ENCODE results near the gene KCTD21. TPM values are rescaled to one million over a fixed set of nuclear protein-coding genes. Genes with fewer than 3 reads are reported as not detected.

KCTD21 gene
- total and polyA plus RNA-seq, 2 donors (not counting 1 experiment from before 2014, with no cell fraction given), result 4.3 to 8.0 TPM

GRCh38 chr11:78210000-78210608, 21.7 kb upstream of the KCTD21 start:
- Histone ChIP-seq H3K4me3 (ENCODE audit: control extremely low read depth in 1 of 5, extremely low read depth in 1 of 5, insufficient read depth in 1 of 5, low read depth in 2 of 5, low read length in 4 of 5) (no peak overlapping the region), H3K27ac (ENCODE audit: low read length in 2 of 2) (no peak overlapping the region), H3K4me1 (ENCODE audit: control insufficient read depth in 2 of 2, insufficient read depth in 2 of 2, low read length in 2 of 2) (no peaks in the 10 kb centered on the region), H3K9ac (ENCODE audit: low read length) (no peak overlapping the region), H4K20me1 (ENCODE audit: control insufficient read depth, insufficient read depth, low read length, poor library complexity, severe bottlenecking) (no peaks in the 10 kb centered on the region), H3K79me2 (ENCODE audit: control insufficient read depth, insufficient read depth, low read length) (no peaks in the 10 kb centered on the region), H3K4me2 (replicated peaks; ENCODE audit: low read depth, low read length, poor library complexity, severe bottlenecking) (no peak overlapping the region), H2AFZ (ENCODE audit: insufficient read depth, low read depth, low read length, poor library complexity, severe bottlenecking) (no peak overlapping the region), H3K27me3 (replicated peaks in 1 of 4; ENCODE audit: control extremely low read depth in 1 of 4, control insufficient read depth in 3 of 4, insufficient read depth in 4 of 4, low read length in 3 of 4) (no peaks in the 10 kb centered on the region), H3K36me3 (replicated peaks in 1 of 2; ENCODE audit: control extremely low read depth in 1 of 2, control insufficient read depth in 1 of 2, extremely low read depth in 1 of 2, insufficient read depth in 2 of 2, low read length in 1 of 2) (peaks cover 0 to 2% of the 10 kb centered on the region in 2 experiments), H3K9me3 (ENCODE audit: control extremely low read depth in 1 of 3, control insufficient read depth in 2 of 3, insufficient read depth in 1 of 3, low read length in 2 of 3) (no peaks in the 10 kb centered on the region)
- ATAC-seq (ENCODE audit: low read depth) (no peak), DNase-seq (no peak)
- 95% methylated on average over 28 of the region's 31 CpGs for WGBS (ENCODE audit: insufficient coverage)
- H3K27me3 Mint-ChIP-seq, result no peaks in the 10 kb centered on the region
- TF ChIP-seq EZH2 (IDR thresholded peaks at IDR 0.05; ENCODE audit: borderline replicate concordance, insufficient read depth, low read depth, low read length, poor library complexity, severe bottlenecking) (no peak), CTCF (IDR thresholded peaks at IDR 0.05) (no peak)
- ChIA-PET POLR2A (no interaction called here), CTCF (no interaction called here)
- no peaks in the 10 kb centered on the region for H3K9me3 Mint-ChIP-seq (ENCODE audit: insufficient read depth)
- no peak overlapping the region for H3K4me3 Mint-ChIP-seq
- H3K4me1 Mint-ChIP-seq, result no peaks in the 10 kb centered on the region
- intact Hi-C loops (cut with micrococcal nuclease), result no loop called here
- H3K27ac Mint-ChIP-seq, result no peak overlapping the region

- Histone ChIP-seq H3K27ac (ENCODE audit: low read length in 2 of 2) (no peak overlapping the region), H3K36me3 (replicated peaks in 1 of 2; ENCODE audit: control extremely low read depth in 1 of 2, control insufficient read depth in 1 of 2, extremely low read depth in 1 of 2, insufficient read depth in 2 of 2, low read length in 1 of 2) (peaks cover 0 to 2% of the 10 kb centered on the region in 2 experiments), H3K9me3 (ENCODE audit: control extremely low read depth in 1 of 3, control insufficient read depth in 2 of 3, insufficient read depth in 1 of 3, low read length in 2 of 3) (no peaks in the 10 kb centered on the region), H3K9ac (ENCODE audit: low read length) (no peak overlapping the region), H3K27me3 (replicated peaks in 1 of 4; ENCODE audit: control extremely low read depth in 1 of 4, control insufficient read depth in 3 of 4, insufficient read depth in 4 of 4, low read length in 3 of 4) (no peaks in the 10 kb centered on the region), H3K4me1 (ENCODE audit: control insufficient read depth in 2 of 2, insufficient read depth in 2 of 2, low read length in 2 of 2) (no peaks in the 10 kb centered on the region), H2AFZ (ENCODE audit: insufficient read depth, low read depth, low read length, poor library complexity, severe bottlenecking) (no peak overlapping the region), H3K79me2 (ENCODE audit: control insufficient read depth, insufficient read depth, low read length) (no peaks in the 10 kb centered on the region), H3K4me3 (ENCODE audit: control extremely low read depth in 1 of 5, extremely low read depth in 1 of 5, insufficient read depth in 1 of 5, low read depth in 2 of 5, low read length in 4 of 5) (no peak overlapping the region), H4K20me1 (ENCODE audit: control insufficient read depth, insufficient read depth, low read length, poor library complexity, severe bottlenecking) (no peaks in the 10 kb centered on the region), H3K4me2 (replicated peaks; ENCODE audit: low read depth, low read length, poor library complexity, severe bottlenecking) (no peak overlapping the region)
- Mint-ChIP-seq H3K4me1 (no peaks in the 10 kb centered on the region), H3K9me3 (ENCODE audit: insufficient read depth) (no peaks in the 10 kb centered on the region), H3K27ac (no peak overlapping the region), H3K27me3 (no peaks in the 10 kb centered on the region), H3K4me3 (no peak overlapping the region)
- ATAC-seq (ENCODE audit: low read depth) (no peak), DNase-seq (no peak)
- intact Hi-C loops (cut with micrococcal nuclease), result no loop called here
- 98% methylated on average over 15 of the region's 18 CpGs for WGBS (ENCODE audit: insufficient coverage)
- no peak for TF ChIP-seq CTCF (IDR thresholded peaks at IDR 0.05)
- no peak for TF ChIP-seq EZH2 (IDR thresholded peaks at IDR 0.05; ENCODE audit: borderline replicate concordance, insufficient read depth, low read depth, low read length, poor library complexity, severe bottlenecking)
- ChIA-PET CTCF (no interaction called here), POLR2A (no interaction called here)
Observed at GRCh38 chr11:78209478-78209877, 21.1 kb upstream of the KCTD21 start.
